ENCODE measurements around the gene MARK1. TPM values are rescaled to one million over a fixed set of nuclear protein-coding genes. Genes with fewer than 3 reads are reported as not detected.

MARK1 gene
- total and polyA plus RNA-seq, 2 donors (not counting 1 experiment from before 2014, with no cell fraction given): 0.52 to 3.8 TPM

- DNase-seq: no peak
- Mint-ChIP-seq H3K27me3 (peaks cover 3% of the 10 kb centered on the region), H3K27ac (no peak overlapping the region), H3K4me3 (peak overlapping the region; percentile 93), H3K9me3 (ENCODE audit: insufficient read depth) (no peaks in the 10 kb centered on the region), H3K4me1 (peaks cover 21% of the 10 kb centered on the region)
- intact Hi-C loops (cut with micrococcal nuclease): loop anchor here (5.0 kb wide), 1 partner anchor 419 kb away; the partner anchor contains the start of gene RAB3GAP2
- H4K20me1 ChIP-seq (ENCODE audit: control insufficient read depth, insufficient read depth, low read length, poor library complexity, severe bottlenecking): no peaks in the 10 kb centered on the region
- H3K9ac ChIP-seq (ENCODE audit: low read length): peak overlapping the region; percentile 75
- H3K4me1 ChIP-seq (ENCODE audit: control insufficient read depth in 2 of 2, insufficient read depth in 2 of 2, low read length in 2 of 2): peaks cover 14 to 19% of the 10 kb centered on the region in 2 donors
- peak overlapping the region in 4 of 5 experiments; percentile 47 to 83 (median 70) for H3K4me3 ChIP-seq (ENCODE audit: control extremely low read depth in 1 of 5, extremely low read depth in 1 of 5, insufficient read depth in 1 of 5, low read depth in 2 of 5, low read length in 4 of 5)
- no peaks in the 10 kb centered on the region for H3K9me3 ChIP-seq (ENCODE audit: control extremely low read depth in 1 of 3, control insufficient read depth in 2 of 3, insufficient read depth in 1 of 3, low read length in 2 of 3)
- ChIA-PET POLR2A (interaction anchor here (1.3 kb wide), 1 partner anchor 57 kb away, joined by 3 read pairs; the partner anchor contains the start of gene MTARC2), CTCF (interaction anchor here (0.6 to 8.7 kb wide), 9 partner anchors 9 to 119 kb away, joined by 3 to 75 read pairs (median 5); no protein-coding TSS in a partner anchor)
- ATAC-seq (ENCODE audit: low read depth): no peak
- H3K4me2 ChIP-seq (replicated peaks; ENCODE audit: low read depth, low read length, poor library complexity, severe bottlenecking): peak overlapping the region; percentile 71
- no peaks in the 10 kb centered on the region for H3K36me3 ChIP-seq (replicated peaks in 1 of 2; ENCODE audit: control extremely low read depth in 1 of 2, control insufficient read depth in 1 of 2, extremely low read depth in 1 of 2, insufficient read depth in 2 of 2, low read length in 1 of 2)
- H3K27me3 ChIP-seq (replicated peaks in 1 of 4; ENCODE audit: control extremely low read depth in 1 of 4, control insufficient read depth in 3 of 4, insufficient read depth in 4 of 4, low read length in 3 of 4): peaks cover 0 to 4% (median 0%) of the 10 kb centered on the region in 4 experiments
- 92% methylated on average over 9 of the region's 14 CpGs for WGBS (ENCODE audit: insufficient coverage)
- H3K79me2 ChIP-seq (ENCODE audit: control insufficient read depth, insufficient read depth, low read length): no peaks in the 10 kb centered on the region
- peak overlapping the region; percentile 87 for H2AFZ ChIP-seq (ENCODE audit: insufficient read depth, low read depth, low read length, poor library complexity, severe bottlenecking)
- no peak overlapping the region for H3K27ac ChIP-seq (ENCODE audit: low read length in 2 of 2)
- no peak for TF ChIP-seq EZH2 (IDR thresholded peaks at IDR 0.05; ENCODE audit: borderline replicate concordance, insufficient read depth, low read depth, low read length, poor library complexity, severe bottlenecking)
- TF ChIP-seq CTCF (IDR thresholded peaks at IDR 0.05): no peak
These were observed 163.2 kb downstream of the MARK1 start for GRCh38 chr1:220691053-220691684.

All from B cell (primary cell).